Stimulated activated CD4-positive, alpha-beta T cell treated with anti-CD3 and anti-CD28 coated beads, Interleukin-4, amount 100 ng/mL, for 1 hour (primary cell): ENCODE data around the gene GRIN3B.
A peak's percentile ranks its signal among the peaks of the same experiment; 100 is the strongest.

ENCODE experiments used
- DNase-seq: peaks from one replicate; pipeline ENCODE4 v3.0.0-alpha.2; 2020

The GRIN3B gene

GRCh38 chr19:991174-991931, 8.9 kb upstream of the GRIN3B start:
- DNase-seq: peak; percentile 67

- no peak for DNase-seq
Observed at GRCh38 chr19:991932-992669, 8.1 kb upstream of the GRIN3B start.

- DNase-seq: no peak
Observed at GRCh38 chr19:992670-993055, 7.6 kb upstream of the GRIN3B start.

GRCh38 chr19:993361-993830, 6.8 kb upstream of the GRIN3B start:
- DNase-seq: no peak

- DNase-seq: no peak
Observed at GRCh38 chr19:993831-994393, 6.3 kb upstream of the GRIN3B start.

- DNase-seq: no peak
Observed at GRCh38 chr19:994516-994915, 5.7 kb upstream of the GRIN3B start.

GRCh38 chr19:995051-995827, 5.0 kb upstream of the GRIN3B start:
- no peak for DNase-seq

GRCh38 chr19:996051-996838, 4.0 kb upstream of the GRIN3B start:
- peak; percentile 55 for DNase-seq

GRCh38 chr19:998064-998463, 2.2 kb upstream of the GRIN3B start:
- no peak for DNase-seq

- no peak for DNase-seq
Observed at GRCh38 chr19:999379-999719, 870 bp upstream of the GRIN3B start.

GRCh38 chr19:1000591-1001537, 645 bp downstream of the GRIN3B start:
- DNase-seq: no peak

- DNase-seq: peak; percentile 77
Observed at GRCh38 chr19:1001538-1002166, 1.4 kb downstream of the GRIN3B start.

GRCh38 chr19:1002600-1002999, 2.4 kb downstream of the GRIN3B start:
- DNase-seq: no peak

GRCh38 chr19:1003283-1003682, 3.1 kb downstream of the GRIN3B start:
- no peak for DNase-seq

GRCh38 chr19:1004204-1004802, 4.1 kb downstream of the GRIN3B start:
- DNase-seq: no peak

GRCh38 chr19:1004803-1005664, 4.8 kb downstream of the GRIN3B start:
- DNase-seq: no peak

- DNase-seq: no peak
Observed at GRCh38 chr19:1006711-1007398, 6.6 kb downstream of the GRIN3B start.

GRCh38 chr19:1007399-1008251, 7.4 kb downstream of the GRIN3B start:
- DNase-seq: no peak
